ENCODE data around the gene HOXD10.

The HOXD10 gene

GRCh38 chr2:176079285-176079830, 37.2 kb upstream of the HOXD10 start:
- no peak for ATAC-seq
- TF ChIP-seq ZC3H10 (CRISPR knock-in tag; IDR thresholded peaks at IDR 0.05), result no peak
- TF ChIP-seq ZNF565 (CRISPR knock-in tag; conservative IDR thresholded peaks at IDR 0.05; ENCODE audit: low read depth), result no peak

DNA sequence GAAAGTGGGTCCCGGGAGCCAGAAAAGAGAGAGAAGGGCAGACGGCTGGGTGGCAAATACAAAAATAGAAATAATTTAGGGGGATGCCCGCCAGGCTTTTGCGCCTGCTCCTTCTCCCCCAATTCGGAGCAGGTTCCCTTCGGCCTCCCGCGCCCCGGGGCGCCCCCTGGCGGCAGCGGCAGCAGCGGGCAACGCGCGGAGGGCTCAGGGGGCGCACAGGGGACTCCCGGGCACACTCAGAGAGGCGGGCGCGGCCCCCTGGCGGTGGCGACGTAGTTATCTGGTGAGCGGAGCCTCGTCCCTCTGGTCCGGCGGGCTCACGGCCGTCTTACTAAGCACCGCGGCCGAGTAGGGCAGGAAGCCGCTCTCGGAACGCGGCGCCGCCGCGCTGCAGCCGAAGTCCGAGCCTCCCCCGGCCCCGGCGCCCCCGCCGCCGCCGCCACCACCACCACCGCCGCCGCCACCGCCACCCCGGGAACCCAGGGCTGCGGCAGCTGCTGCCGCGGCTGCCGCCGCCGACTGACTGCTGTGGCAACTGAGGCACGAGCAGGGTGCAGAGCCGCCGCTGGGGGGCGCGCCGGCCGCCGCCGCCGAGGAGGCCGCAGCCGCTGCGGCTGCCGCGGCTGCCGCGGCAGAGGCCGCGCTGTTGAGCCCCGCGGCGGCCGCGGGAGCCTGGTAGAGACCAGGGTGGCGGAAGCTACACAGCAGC, 36.6 kb upstream of the HOXD10 start:
- ATAC-seq, result peak; percentile 85
- TF ChIP-seq, protein P1, sequence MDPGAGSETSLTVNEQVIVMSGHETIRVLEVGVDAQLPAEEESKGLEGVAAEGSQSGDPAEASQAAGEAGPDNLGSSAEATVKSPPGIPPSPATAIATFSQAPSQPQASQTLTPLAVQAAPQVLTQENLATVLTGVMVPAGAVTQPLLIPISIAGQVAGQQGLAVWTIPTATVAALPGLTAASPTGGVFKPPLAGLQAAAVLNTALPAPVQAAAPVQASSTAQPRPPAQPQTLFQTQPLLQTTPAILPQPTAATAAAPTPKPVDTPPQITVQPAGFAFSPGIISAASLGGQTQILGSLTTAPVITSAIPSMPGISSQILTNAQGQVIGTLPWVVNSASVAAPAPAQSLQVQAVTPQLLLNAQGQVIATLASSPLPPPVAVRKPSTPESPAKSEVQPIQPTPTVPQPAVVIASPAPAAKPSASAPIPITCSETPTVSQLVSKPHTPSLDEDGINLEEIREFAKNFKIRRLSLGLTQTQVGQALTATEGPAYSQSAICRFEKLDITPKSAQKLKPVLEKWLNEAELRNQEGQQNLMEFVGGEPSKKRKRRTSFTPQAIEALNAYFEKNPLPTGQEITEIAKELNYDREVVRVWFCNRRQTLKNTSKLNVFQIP (CRISPR knock-in tag; IDR thresholded peaks at IDR 0.05; ENCODE audit: borderline replicate concordance, low read depth), result no peak
- TF ChIP-seq PPARA (CRISPR knock-in tag; IDR thresholded peaks at IDR 0.05; ENCODE audit: borderline replicate concordance) (no peak), CREB5 (CRISPR knock-in tag; IDR thresholded peaks at IDR 0.05; ENCODE audit: low read depth) (no peak), ZNF70 (CRISPR knock-in tag; IDR thresholded peaks at IDR 0.05) (no peak), TSHZ2 (CRISPR knock-in tag; IDR thresholded peaks at IDR 0.05) (0 out of 2 replicates have a peak, but pooled peaks have one; percentile 31), ZFP3 (CRISPR knock-in tag; IDR thresholded peaks at IDR 0.05) (0 out of 2 replicates have a peak, but pooled peaks have one; percentile 43), CSRNP3 (CRISPR knock-in tag; IDR thresholded peaks at IDR 0.05) (no peak), ESRRG (CRISPR knock-in tag; IDR thresholded peaks at IDR 0.05) (no peak), TCF4 (CRISPR knock-in tag; IDR thresholded peaks at IDR 0.05; ENCODE audit: borderline replicate concordance) (no peak), GLIS3 (CRISPR knock-in tag; IDR thresholded peaks at IDR 0.05) (no peak), RARB (CRISPR knock-in tag; IDR thresholded peaks at IDR 0.05) (no peak), ZC3H10 (CRISPR knock-in tag; IDR thresholded peaks at IDR 0.05) (no peak), BACH2 (CRISPR knock-in tag; IDR thresholded peaks at IDR 0.05; ENCODE audit: borderline replicate concordance) (no peak), ZNF8 (CRISPR knock-in tag; IDR thresholded peaks at IDR 0.05) (no peak)
- TF ChIP-seq, protein P2, sequence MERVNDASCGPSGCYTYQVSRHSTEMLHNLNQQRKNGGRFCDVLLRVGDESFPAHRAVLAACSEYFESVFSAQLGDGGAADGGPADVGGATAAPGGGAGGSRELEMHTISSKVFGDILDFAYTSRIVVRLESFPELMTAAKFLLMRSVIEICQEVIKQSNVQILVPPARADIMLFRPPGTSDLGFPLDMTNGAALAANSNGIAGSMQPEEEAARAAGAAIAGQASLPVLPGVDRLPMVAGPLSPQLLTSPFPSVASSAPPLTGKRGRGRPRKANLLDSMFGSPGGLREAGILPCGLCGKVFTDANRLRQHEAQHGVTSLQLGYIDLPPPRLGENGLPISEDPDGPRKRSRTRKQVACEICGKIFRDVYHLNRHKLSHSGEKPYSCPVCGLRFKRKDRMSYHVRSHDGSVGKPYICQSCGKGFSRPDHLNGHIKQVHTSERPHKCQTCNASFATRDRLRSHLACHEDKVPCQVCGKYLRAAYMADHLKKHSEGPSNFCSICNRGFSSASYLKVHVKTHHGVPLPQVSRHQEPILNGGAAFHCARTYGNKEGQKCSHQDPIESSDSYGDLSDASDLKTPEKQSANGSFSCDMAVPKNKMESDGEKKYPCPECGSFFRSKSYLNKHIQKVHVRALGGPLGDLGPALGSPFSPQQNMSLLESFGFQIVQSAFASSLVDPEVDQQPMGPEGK (CRISPR knock-in tag; IDR thresholded peaks at IDR 0.05; ENCODE audit: borderline replicate concordance), result no peak

DNA sequence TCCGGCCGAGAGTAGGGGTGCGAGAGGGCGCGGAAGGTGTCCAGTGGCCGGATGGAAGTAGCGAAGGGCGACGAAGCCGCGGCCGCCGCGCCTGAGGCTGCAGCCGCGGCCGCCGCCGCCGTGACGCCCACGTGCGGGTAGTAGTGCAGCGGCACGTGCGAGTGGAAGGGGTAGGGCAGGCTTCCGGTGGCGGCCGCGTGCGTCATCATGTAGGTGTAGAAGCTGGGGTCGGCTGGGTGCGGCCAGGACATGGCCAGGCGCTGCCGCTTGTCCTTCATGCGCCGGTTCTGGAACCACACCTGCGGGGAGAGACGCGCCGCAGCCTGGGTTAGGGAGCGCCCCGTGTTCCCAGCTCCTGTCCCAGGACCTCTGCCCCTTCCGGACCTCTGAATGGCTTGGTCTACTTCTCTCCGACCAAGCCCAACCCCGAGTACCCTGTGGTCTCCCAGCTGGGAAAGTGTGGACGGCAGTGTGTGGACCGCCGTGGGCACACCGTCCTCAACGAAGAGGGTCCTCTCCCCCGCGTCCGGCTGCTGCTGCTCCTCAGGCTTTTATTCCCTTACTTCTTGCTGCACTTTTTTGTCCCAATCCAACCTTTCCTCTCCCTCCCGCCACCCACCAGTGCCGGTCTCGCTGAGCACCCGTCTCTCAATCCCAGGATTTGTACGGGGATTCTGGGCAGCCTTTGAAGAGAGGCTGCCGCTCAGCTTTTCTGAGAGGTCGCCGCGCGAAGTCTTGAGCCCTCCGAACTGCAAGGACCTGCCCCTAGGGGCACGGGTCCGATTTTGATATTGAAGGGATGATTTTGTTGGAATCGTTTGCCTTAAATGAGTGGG, 35.8 kb upstream of the HOXD10 start:
- ATAC-seq, result peak; percentile 2; the same call in 1 of the 3 replicates

More for the DNA sequence above, 35.8 kb upstream of the HOXD10 start:
- TF ChIP-seq ZNF70 (CRISPR knock-in tag; IDR thresholded peaks at IDR 0.05) (no peak), BACH2 (CRISPR knock-in tag; IDR thresholded peaks at IDR 0.05; ENCODE audit: borderline replicate concordance) (no peak), ARNTL (CRISPR knock-in tag; IDR thresholded peaks at IDR 0.05; ENCODE audit: borderline replicate concordance, low read depth) (peak; percentile 68; the same call in 1 of the 2 replicates)
